K562 (cell line): Measurements from ENCODE around the gene ZNF559. TPM values are rescaled to one million over a fixed set of nuclear protein-coding genes. Genes with fewer than 3 reads are reported as not detected.

Experiments used
- ATAC-seq: fragments of 200-7000 bp; cut with Tn5 transposase; 3 replicates; pipeline ENCODE4 v1.9.1; 2020; ENCODE audit warnings: moderate library complexity
- BruUV-seq: library from RNA; stranded (reverse); fragments of 400-500 nt; replicated peaks from 2 replicates; lab custom pipeline; 2021; lab: Mats Ljungman, UMichigan
- CTCF ChIA-PET: fragments of 300-600 bp; formaldehyde crosslinking; extraction: SDS; loops from one replicate; lab custom pipeline; 2021; ENCODE audit warnings: low intra/inter-chr PET ratio; lab: Yijun Ruan, JAX
- POLR2A ChIA-PET: fragments of 300-600, 350-650 bp; sonication (Branson Sonifier 250); formaldehyde crosslinking; extraction: SDS; loops from one replicate; lab custom pipeline; 2021; ENCODE audit warnings: antibody characterized with exemption, inconsistent platforms; lab: Yijun Ruan, JAX
- DNase-seq, 4 experiments: peaks; one replicate each; pipeline versions ENCODE4 v3.0.0 to v3.0.0-alpha.2; 2011 to 2018; ENCODE audit warnings: low spot score in 3 of 4, mixed read lengths in 3 of 4; ENCODE audit errors: extremely low read depth in 1 of 4
- FAIRE-seq: peaks from 2 replicates; lab custom pipeline; 2011; peaks lifted over from hg19 to GRCh38; lab: Jason Lieb, UNC
- H2AFZ ChIP-seq: 2 replicates; pipeline ENCODE4 v1.6.0; 2011; ENCODE audit warnings: low read depth, low read length, control low read depth, inconsistent platforms
- H3K27ac ChIP-seq: fragments of 200-600 bp; 3 replicates; pipeline ENCODE4 v1.8.0; 2011; ENCODE audit warnings: low read depth, mild to moderate bottlenecking, control low read depth, inconsistent platforms, low read length, moderate library complexity, mixed read lengths; ENCODE audit errors: extremely low read depth
- H3K27me3 ChIP-seq, 2 experiments: fragments of 300-600 bp in 1 of 2; 2 replicates in 1 of 2; 3 replicates in 1 of 2; pipeline versions ENCODE4 v1.6.0 to v1.8.0; 2011; ENCODE audit warnings: inconsistent platforms in 2 of 2, low read length in 2 of 2, mild to moderate bottlenecking in 1 of 2, mixed read lengths in 1 of 2, moderate library complexity in 1 of 2; ENCODE audit not compliant: control insufficient read depth in 2 of 2, insufficient read depth in 2 of 2
- H3K36me3 ChIP-seq: fragments of 300-600 bp; 3 replicates; pipeline ENCODE4 v1.8.0; 2011; ENCODE audit warnings: mild to moderate bottlenecking, low read length, inconsistent platforms; ENCODE audit not compliant: control insufficient read depth, insufficient read depth
- H3K4me1 ChIP-seq, 2 experiments: fragments of 200-600 bp in 1 of 2; replicated peaks in 1 of 2; 2 replicates in 1 of 2; 3 replicates in 1 of 2; pipeline versions ENCODE4 v1.5.1 to v1.8.0; 2011; ENCODE audit warnings: inconsistent platforms in 2 of 2, low read length in 2 of 2, mild to moderate bottlenecking in 1 of 2, mixed read lengths in 1 of 2, moderate library complexity in 1 of 2; ENCODE audit not compliant: control insufficient read depth in 2 of 2, insufficient read depth in 2 of 2
- H3K4me2 ChIP-seq: 2 replicates; pipeline ENCODE4 v1.6.1; 2011; ENCODE audit warnings: low read length, control low read depth, inconsistent platforms, mixed read lengths; ENCODE audit not compliant: insufficient read depth
- H3K4me3 ChIP-seq: fragments of 200-600 bp; sonication (generic), shearing (Covaris generic); 2 replicates; pipeline ENCODE4 v1.5.1; 2016; ENCODE audit warnings: control low read depth, inconsistent platforms
- H3K79me2 ChIP-seq: fragments of 200-600 bp; 3 replicates; pipeline ENCODE4 v1.8.0; 2011; ENCODE audit warnings: low read length, inconsistent platforms; ENCODE audit not compliant: control insufficient read depth, insufficient read depth
- H3K9ac ChIP-seq, 2 experiments: 2 replicates each; pipeline versions ENCODE4 v1.6.0 to v1.6.1; 2011; ENCODE audit warnings: low read depth in 2 of 2, low read length in 2 of 2, control low read depth in 1 of 2, inconsistent platforms in 1 of 2, mild to moderate bottlenecking in 1 of 2, mixed read lengths in 1 of 2; ENCODE audit not compliant: insufficient read depth in 1 of 2
- H3K9me1 ChIP-seq: one replicate; pipeline ENCODE4 v1.6.0; 2011; ENCODE audit warnings: inconsistent platforms, mild to moderate bottlenecking, low read length, moderate library complexity; ENCODE audit not compliant: control insufficient read depth, insufficient read depth
- H3K9me3 ChIP-seq: replicated peaks from 2 replicates; pipeline ENCODE4 v1.5.1; 2011; ENCODE audit warnings: low read depth, low read length, inconsistent platforms; ENCODE audit not compliant: control insufficient read depth, insufficient read depth
- H4K20me1 ChIP-seq: replicated peaks from 2 replicates; pipeline ENCODE4 v1.6.1; 2011; ENCODE audit warnings: low read length, inconsistent platforms, mixed read lengths; ENCODE audit not compliant: control insufficient read depth, insufficient read depth
- CBX5 ChIP-seq: IDR thresholded peaks from 2 replicates; pipeline ENCODE4 v1.6.1; 2014; ENCODE audit warnings: low read depth, borderline replicate concordance
- CCNT2 ChIP-seq: IDR thresholded peaks from 2 replicates; pipeline ENCODE4 v1.6.1; 2011; ENCODE audit warnings: borderline replicate concordance, low read depth, mild to moderate bottlenecking, moderate library complexity, mixed read lengths, low read length; ENCODE audit not compliant: insufficient read length; ENCODE audit errors: extremely low read depth
- ZNF507 ChIP-seq: conservative IDR thresholded peaks from 2 replicates; pipeline ENCODE4 v1.6.1; 2017; ENCODE audit warnings: missing genetic modification characterization, missing compliant biosample characterization
- in situ Hi-C: fragments of 300-500 bp; cut with MboI; formaldehyde crosslinking; loops from 4 replicates; pipeline ENCODE4 v1.15.0; 2018; ENCODE audit warnings: inconsistent platforms, mixed read lengths
- intact Hi-C: fragments of 100-400 bp; cut with micrococcal nuclease; formaldehyde crosslinking; loops from 2 replicates; pipeline ENCODE4 v1.14.2; 2022
- polyA plus RNA-seq, 8 experiments: library from polyadenylated mRNA; depleted of rRNA in 4 of 8; stranded (reverse) in 5 of 8; unstranded in 3 of 8; fragments of >200 nt; fragmentation: Nextera tagmentation in 2 of 8; fragmentation: Illumina TruSeq in 1 of 8; extraction: Ambion mirVana in 2 of 8; extraction: Trizol in 1 of 8; gene quantifications; 2 replicates each; pipeline versions ENCODE4 v1.2.1 to v1.2.3, GENCODE V29; 2011 to 2014; ENCODE audit warnings: inconsistent platforms in 1 of 8, missing spikeins in 1 of 8
- total RNA-seq, 7 experiments: library from RNA; depleted of rRNA in 6 of 7; stranded (reverse); fragments of >200 nt in 6 of 7; fragmentation: Illumina TruSeq in 2 of 7; extraction: Trizol in 2 of 7; gene quantifications; 2 replicates each; pipeline versions ENCODE4 v1.2.1 to v1.2.3, GENCODE V29; 2011 to 2021; ENCODE audit warnings: low replicate concordance in 1 of 7
- TF ChIP-seq, protein P1 (sequence below): fragments of 450-650 bp; IDR thresholded peaks from 2 replicates; pipeline ENCODE4 v1.6.1; 2018; ENCODE audit warnings: mild to moderate bottlenecking, low read depth; ENCODE audit not compliant: partially characterized antibody

Gene ZNF559
- total and polyA plus RNA-seq, 9 of the 15 experiments (the other 6 are each of a cell fraction or from before 2014, with no cell fraction given) = 4.0 to 21.5 (median 11.5) TPM

DNA sequence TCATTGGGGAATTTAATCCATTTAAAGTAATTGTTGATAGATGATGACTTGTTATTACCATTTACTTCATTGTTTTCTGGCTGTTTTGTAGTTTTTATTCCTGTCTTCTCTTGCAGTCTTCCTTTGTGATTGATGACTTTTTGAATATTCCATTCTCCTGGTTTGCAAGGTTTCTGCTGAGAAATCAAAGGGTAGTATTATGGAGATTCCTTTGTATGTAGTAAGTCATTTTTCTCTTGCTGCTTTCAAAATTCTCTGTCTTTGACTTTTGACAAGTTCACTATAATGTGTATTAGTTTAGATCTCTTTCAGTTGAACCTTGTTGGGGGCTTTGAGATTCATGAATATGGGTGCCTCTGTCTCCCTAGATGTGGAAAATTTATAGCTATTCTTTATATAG, 6.0 kb downstream of the ZNF559 start:
- ATAC-seq = no peak

More for the DNA sequence above, 6.0 kb downstream of the ZNF559 start:
- H3K9ac ChIP-seq = no peak overlapping the region
- H3K4me3 ChIP-seq = no peak overlapping the region
- H3K27me3 ChIP-seq = no peaks in the 10 kb centered on the region
- FAIRE-seq = no peak
- H3K79me2 ChIP-seq = peaks cover 2% of the 10 kb centered on the region; the same call in 1 of the 3 replicates
- no peaks in the 10 kb centered on the region for H3K9me1 ChIP-seq
- H3K4me2 ChIP-seq = no peak overlapping the region
- H4K20me1 ChIP-seq = no peaks in the 10 kb centered on the region
- no TSS peak for BruUV-seq
- intact Hi-C loops = no loop called here
- H2AFZ ChIP-seq = no peak overlapping the region
- 0 out of 2 replicates have a peak, but pooled peaks have one; percentile 33 for TF ChIP-seq CBX5
- TF ChIP-seq ZNF507 = peak; percentile 42
- TF ChIP-seq CCNT2 = no peak
- TF ChIP-seq, protein P1, sequence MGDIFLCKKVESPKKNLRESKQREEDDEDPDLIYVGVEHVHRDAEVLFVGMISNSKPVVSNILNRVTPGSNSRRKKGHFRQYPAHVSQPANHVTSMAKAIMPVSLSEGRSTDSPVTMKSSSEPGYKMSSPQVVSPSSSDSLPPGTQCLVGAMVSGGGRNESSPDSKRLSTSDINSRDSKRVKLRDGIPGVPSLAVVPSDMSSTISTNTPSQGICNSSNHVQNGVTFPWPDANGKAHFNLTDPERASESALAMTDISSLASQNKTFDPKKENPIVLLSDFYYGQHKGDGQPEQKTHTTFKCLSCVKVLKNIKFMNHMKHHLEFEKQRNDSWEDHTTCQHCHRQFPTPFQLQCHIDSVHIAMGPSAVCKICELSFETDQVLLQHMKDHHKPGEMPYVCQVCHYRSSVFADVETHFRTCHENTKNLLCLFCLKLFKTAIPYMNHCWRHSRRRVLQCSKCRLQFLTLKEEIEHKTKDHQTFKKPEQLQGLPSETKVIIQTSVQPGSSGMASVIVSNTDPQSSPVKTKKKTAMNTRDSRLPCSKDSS = peak; percentile 22
- in situ Hi-C loops = no loop called here
- ChIA-PET POLR2A (no interaction called here), CTCF (no interaction called here)
- no peaks in the 10 kb centered on the region for H3K4me1 ChIP-seq
- no peaks in the 10 kb centered on the region; the same call in 2 of the 3 replicates for H3K36me3 ChIP-seq
- H3K9me3 ChIP-seq = 0 out of 2 replicates have a peak, but pooled peaks cover 1% of the 10 kb centered on the region
- H3K27ac ChIP-seq = no peak overlapping the region
- DNase-seq = no peak
